IPS-11a (cell line): ENCODE results near the gene UGT1A10.

Source experiments
- H3K4me3 ChIP-seq: one replicate; pipeline ENCODE4 v1.5.1; 2013; ENCODE audit warnings: low read depth, low read length, control low read depth

UGT1A10 gene

DNA sequence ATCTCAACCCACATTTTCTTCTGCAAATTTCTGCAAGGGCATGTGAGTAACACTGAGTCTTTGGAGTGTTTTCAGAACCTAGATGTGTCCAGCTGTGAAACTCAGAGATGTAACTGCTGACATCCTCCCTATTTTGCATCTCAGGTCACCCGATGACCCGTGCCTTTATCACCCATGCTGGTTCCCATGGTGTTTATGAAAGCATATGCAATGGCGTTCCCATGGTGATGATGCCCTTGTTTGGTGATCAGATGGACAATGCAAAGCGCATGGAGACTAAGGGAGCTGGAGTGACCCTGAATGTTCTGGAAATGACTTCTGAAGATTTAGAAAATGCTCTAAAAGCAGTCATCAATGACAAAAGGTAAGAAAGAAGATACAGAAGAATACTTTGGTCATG, 131.8 kb downstream of the UGT1A10 start:
- no peak overlapping the region for H3K4me3 ChIP-seq

GRCh38 chr2:233769260-233769659, 133.0 kb downstream of the UGT1A10 start:
- no peak overlapping the region for H3K4me3 ChIP-seq

DNA sequence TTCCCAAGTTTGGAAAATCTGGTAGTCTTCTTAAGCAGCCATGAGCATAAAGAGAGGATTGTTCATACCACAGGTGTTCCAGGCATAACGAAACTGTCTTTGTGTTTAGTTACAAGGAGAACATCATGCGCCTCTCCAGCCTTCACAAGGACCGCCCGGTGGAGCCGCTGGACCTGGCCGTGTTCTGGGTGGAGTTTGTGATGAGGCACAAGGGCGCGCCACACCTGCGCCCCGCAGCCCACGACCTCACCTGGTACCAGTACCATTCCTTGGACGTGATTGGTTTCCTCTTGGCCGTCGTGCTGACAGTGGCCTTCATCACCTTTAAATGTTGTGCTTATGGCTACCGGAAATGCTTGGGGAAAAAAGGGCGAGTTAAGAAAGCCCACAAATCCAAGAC, 135.9 kb downstream of the UGT1A10 start:
- H3K4me3 ChIP-seq = no peak overlapping the region

DNA sequence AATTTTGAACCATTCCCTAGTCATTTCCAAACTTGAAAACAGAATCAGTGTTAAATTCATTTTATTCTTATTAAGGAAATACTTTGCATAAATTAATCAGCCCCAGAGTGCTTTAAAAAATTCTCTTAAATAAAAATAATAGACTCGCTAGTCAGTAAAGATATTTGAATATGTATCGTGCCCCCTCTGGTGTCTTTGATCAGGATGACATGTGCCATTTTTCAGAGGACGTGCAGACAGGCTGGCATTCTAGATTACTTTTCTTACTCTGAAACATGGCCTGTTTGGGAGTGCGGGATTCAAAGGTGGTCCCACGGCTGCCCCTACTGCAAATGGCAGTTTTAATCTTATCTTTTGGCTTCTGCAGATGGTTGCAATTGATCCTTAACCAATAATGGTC, 136.3 kb downstream of the UGT1A10 start:
- H3K4me3 ChIP-seq = no peak overlapping the region

DNA sequence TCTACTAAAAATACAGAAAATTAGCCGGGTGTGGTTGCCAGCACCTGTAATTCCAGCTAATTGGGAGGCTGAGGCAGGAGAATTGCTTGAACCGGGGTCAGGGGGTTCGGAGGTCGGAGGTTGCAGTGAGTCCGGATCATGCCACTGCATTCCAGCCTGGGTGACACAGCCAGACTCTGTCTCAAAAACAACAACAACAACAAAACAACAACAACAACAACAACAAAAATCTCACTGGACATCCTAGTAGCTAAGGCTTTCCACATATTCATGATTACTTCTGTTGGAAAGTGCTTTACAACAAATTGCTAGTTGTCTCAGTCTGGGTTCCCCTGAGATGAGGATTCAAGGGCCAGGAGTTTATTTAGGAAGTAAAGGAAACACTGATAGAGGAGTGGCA, 137.6 kb downstream of the UGT1A10 start:
- H3K4me3 ChIP-seq = no peak overlapping the region

GRCh38 chr2:233775414-233775813, 139.2 kb downstream of the UGT1A10 start:
- H3K4me3 ChIP-seq = no peak overlapping the region

DNA sequence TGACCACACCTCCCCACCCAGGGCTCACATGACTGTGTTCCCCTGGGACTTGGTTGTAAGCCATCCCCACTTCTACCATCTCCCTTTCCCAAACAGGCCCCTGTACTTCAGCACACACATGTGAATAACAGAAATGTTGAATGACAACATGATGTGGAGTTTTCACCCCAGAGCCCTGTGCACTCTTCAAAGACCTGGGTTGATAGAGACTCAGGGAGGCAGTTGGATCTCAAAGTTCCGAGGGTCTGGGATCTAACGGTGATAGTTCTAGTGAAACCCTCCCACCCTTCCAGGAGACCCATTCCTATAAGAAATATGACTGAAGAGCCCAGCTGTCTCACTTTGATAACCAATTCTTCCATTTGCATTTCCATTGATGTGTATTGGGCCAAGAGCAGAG, 141.8 kb downstream of the UGT1A10 start, which contains the start of gene MROH2A:
Gene MROH2A, plus strand, starts transcription at position 301 of the 400 bp plus-strand sequence. CDS start 1,029 bp downstream, outside the sequence.
- no peak within 1 kb of the TSS for H3K4me3 ChIP-seq

DNA sequence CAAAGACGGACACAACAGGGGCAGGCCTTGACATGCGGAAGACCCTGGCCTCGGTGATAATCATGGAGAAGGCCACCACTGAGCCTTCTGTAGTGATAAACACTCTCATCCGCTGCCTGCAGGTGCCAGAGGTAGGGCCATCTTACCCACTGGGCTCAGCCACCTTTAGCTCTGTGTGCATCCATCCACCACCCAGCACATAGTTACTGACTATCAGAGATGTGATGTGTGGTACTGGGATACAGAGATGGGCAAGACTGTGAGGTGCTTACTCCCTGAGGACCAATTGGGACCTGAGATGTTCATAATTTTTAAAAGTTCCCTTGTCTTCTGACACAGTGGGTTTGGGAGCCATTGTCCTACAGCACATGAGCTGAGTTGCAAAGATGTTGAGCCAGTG, 143.5 kb downstream of the UGT1A10 start:
- no peak overlapping the region for H3K4me3 ChIP-seq

- no peak overlapping the region for H3K4me3 ChIP-seq
Observed at GRCh38 chr2:233780771-233781170, 144.5 kb downstream of the UGT1A10 start.

DNA sequence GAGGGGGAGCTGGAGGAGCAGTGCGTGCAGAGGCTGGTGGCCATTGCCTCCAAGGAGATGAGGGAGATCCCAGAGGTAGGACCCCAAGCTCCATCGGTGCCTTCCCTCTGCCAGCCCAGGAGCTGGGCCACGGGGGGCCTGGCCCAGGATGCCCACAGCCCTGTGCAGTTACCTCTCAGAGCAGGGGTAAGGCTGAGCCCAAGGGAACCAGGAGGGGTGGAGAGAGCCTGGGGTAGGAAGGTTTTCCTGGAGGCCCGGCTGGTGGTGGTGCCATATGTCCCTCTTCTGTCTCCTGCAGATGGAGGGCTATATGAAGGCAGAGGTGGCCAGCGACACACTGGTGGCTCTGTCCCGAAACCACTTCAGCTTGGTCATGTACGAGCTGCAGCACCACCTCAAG, 153.3 kb downstream of the UGT1A10 start:
- no peak overlapping the region for H3K4me3 ChIP-seq

- no peak overlapping the region for H3K4me3 ChIP-seq
Observed at GRCh38 chr2:233791151-233791882, 155.1 kb downstream of the UGT1A10 start.

- H3K4me3 ChIP-seq = no peak overlapping the region
Observed at GRCh38 chr2:233791883-233792329, 155.7 kb downstream of the UGT1A10 start.

DNA sequence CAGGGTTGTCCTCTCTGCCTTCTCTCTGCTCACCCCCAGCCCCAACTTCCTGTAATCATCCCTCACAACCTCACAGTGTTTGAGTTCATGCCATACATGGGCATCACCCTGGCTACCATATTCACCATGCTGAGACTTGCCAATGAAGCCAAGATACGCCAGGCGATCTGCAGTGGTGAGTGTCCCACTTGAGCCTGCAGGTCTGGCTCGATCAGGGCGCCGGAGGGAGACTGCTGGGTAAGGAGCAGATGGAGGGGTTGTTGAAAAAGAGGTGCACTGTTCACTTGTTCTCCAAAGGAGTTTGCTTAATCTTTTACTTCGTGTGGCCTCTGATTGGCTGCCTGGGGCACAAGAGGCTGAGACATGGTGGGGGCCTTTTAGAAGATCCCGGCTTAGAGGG, 156.5 kb downstream of the UGT1A10 start:
- no peak overlapping the region for H3K4me3 ChIP-seq

- H3K4me3 ChIP-seq = no peak overlapping the region
Observed at GRCh38 chr2:233793465-233794127, 157.3 kb downstream of the UGT1A10 start.

DNA sequence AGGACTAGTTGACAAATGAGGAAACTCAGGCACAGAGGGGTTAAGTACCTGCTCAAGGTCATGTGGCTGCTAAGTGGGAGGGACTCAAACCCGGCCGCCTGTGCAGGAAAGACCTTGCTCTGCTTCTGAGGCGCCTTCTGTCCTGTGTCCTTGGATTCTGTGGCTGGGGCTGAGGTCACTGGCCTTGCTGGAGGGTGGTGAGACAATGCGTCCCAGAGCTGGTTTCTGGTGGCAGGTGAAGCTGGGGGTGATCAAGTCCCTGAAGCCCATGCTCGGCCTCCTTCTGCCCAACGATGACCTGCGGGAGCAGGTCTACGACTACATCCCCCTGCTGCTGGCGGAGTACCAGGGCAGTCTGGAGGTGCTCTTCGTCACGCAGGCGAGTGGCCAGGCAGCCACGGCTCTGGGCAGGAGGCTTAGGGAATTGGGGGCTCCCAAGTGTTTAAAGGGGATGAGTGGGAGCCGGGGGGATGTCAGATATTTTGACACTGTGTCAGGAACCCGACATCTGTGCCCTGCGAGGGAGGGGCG, 157.9 kb downstream of the UGT1A10 start:
- H3K4me3 ChIP-seq = no peak overlapping the region

GRCh38 chr2:233795735-233796171, 159.5 kb downstream of the UGT1A10 start:
- H3K4me3 ChIP-seq = no peak overlapping the region

DNA sequence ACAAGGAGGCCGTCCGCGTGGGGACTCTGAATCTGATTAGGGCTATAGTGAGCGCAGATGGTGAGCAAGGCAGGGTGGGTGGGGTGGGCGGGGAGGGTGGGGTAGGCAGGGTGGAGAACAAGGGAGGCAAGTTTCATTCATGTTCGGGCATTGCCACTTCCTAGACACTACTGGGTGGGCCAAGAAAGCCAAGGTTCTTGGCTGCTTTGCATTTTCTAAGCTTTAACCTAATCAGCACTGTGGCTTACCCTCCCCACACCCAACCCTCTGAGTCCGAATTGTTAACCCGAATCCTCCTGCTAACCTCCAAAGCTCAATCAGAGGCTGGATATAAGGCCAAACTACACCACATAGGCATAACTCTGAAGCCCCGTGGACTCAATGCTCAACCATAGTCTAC, 160.0 kb downstream of the UGT1A10 start:
- H3K4me3 ChIP-seq = no peak overlapping the region

- H3K4me3 ChIP-seq = no peak overlapping the region
Observed at GRCh38 chr2:233798335-233799086, 162.3 kb downstream of the UGT1A10 start.

- no peak overlapping the region for H3K4me3 ChIP-seq
Observed at GRCh38 chr2:233799087-233799665, 162.9 kb downstream of the UGT1A10 start.

DNA sequence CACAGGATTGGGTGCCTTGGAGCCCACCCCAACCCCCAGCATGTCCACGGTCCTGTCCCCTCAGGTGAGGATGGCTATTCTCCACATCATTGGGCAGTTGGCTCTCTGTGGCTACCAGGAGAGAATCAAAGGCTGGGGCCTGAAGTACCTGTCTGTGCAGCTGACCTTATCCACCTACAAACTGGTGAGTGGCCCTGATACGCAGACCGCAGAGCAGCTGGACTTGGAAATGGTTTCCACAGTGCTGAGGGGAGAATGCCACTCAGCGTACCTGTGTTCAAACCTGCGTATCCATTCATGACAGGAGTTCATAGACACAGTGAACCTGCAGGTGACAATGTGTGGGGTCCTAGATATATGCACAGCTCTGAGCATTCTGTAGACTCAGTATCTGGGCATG, 163.5 kb downstream of the UGT1A10 start:
- no peak overlapping the region for H3K4me3 ChIP-seq

DNA sequence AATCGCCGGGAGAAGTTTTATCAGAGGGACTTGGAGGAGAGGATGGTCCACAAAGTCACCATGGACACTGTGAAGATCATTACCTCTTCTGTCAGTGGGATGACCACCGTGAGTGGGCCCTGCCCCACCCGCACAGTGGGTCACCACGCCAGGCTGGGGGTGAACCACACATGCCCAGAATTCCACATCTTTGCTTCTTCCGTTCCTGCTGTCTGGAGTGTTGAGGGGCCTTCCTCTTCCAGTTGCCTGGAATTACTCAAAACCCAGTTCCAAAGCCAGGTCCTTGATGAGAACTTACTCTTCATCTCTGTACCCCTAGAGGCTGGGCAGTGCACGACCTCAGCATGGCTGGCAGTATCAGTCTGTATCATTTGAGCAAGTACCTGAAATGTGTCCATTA, 164.0 kb downstream of the UGT1A10 start:
- no peak overlapping the region for H3K4me3 ChIP-seq
